ENCODE data around the gene PTMS. TPM values are rescaled to one million over a fixed set of nuclear protein-coding genes. Genes with fewer than 3 reads are reported as not detected.
A peak's percentile ranks its signal among the peaks of the same experiment; 100 is the strongest.

PTMS gene
- total RNA-seq, 2 experiments from 2014 or later = 7.8 to 9.8 TPM

GRCh38 chr12:6752921-6753771 lies 13.0 kb upstream of the PTMS start, which contains the start of gene MLF2:
MLF2 (minus strand) TSS chr12:6753141; CDS start chr12:6752334, 807 bp downstream.
- DNase-seq (ENCODE audit: low spot score) = peak; percentile 97
- H3K4me1 ChIP-seq (ENCODE audit: insufficient read depth, low read length, poor library complexity, severe bottlenecking) = peaks cover 17% of the 10 kb centered on the region
- POLR2A ChIA-PET = interaction anchor here (0.5 to 2.5 kb wide), 22 partner anchors 9 to 310 kb away, joined by 3 to 18 read pairs (median 4); partner anchors contain the start of genes CDCA3, COPS7A, GNB3 and PTMS
- intact Hi-C loops (cut with micrococcal nuclease; ENCODE audit: unreplicated experiment) = loop anchor here (1.0 to 2.0 kb wide), 5 partner anchors 13 to 72 kb away; partner anchors contain the start of genes COPS7A and PTMS
- H3K4me2 ChIP-seq (ENCODE audit: low read length) = peak within 1 kb of the TSS; percentile 87
- TF ChIP-seq CTCF (conservative IDR thresholded peaks at IDR 0.05; ENCODE audit: low read length) (no peak), EZH2phosphoT487 (IDR thresholded peaks at IDR 0.05; ENCODE audit: borderline replicate concordance, low read depth, low read length) (no peak)
- BruUV-seq (replicated peaks) = no TSS peak
- H3K4me3 ChIP-seq (ENCODE audit: low read depth, low read length, poor library complexity, severe bottlenecking) = peak within 1 kb of the TSS; percentile 89
- CTCF ChIA-PET (ENCODE audit: unreplicated experiment) = interaction anchor here (0.6 to 3.6 kb wide), 15 partner anchors 9 to 390 kb away, joined by 3 to 21 read pairs (median 4); partner anchors contain the start of genes CDCA3, GNB3, PTMS and USP5
- peaks cover 8% of the 10 kb centered on the region; the same call in 1 of the 2 replicates for H3K79me2 ChIP-seq (ENCODE audit: insufficient read depth, low read depth, low read length)
- no peaks in the 10 kb centered on the region for H4K20me1 ChIP-seq (ENCODE audit: insufficient read depth, low read length)
- peak within 1 kb of the TSS; percentile 61; the same call in 1 of the 2 replicates for H2AFZ ChIP-seq (ENCODE audit: low read length)
- no peaks in the 10 kb centered on the region for H3K9me3 ChIP-seq (ENCODE audit: low read length)
- peak within 1 kb of the TSS; percentile 73 for H3K27ac ChIP-seq (ENCODE audit: low read depth, low read length, poor library complexity, severe bottlenecking)
- H3K36me3 ChIP-seq (ENCODE audit: insufficient read depth, low read length) = peaks cover 35% of the 10 kb centered on the region
- H3K9me2 ChIP-seq (ENCODE audit: insufficient read depth, low read length) = no peaks in the 10 kb centered on the region

GRCh38 chr12:6753772-6754356 lies 12.3 kb upstream of the PTMS start:
- peak overlapping the region; percentile 89 for H3K4me3 ChIP-seq (ENCODE audit: low read depth, low read length, poor library complexity, severe bottlenecking)
- H2AFZ ChIP-seq (ENCODE audit: low read length) = no peak overlapping the region
- BruUV-seq (replicated peaks) = no TSS peak
- intact Hi-C loops (cut with micrococcal nuclease; ENCODE audit: unreplicated experiment) = loop anchor here (1.0 to 2.0 kb wide), 5 partner anchors 12 to 71 kb away; partner anchors contain the start of genes COPS7A and PTMS
- ChIA-PET POLR2A (interaction anchor here (0.5 to 2.5 kb wide), 14 partner anchors 8 to 124 kb away, joined by 3 to 18 read pairs (median 4); partner anchors contain the start of genes CDCA3, COPS7A, USP5 and ZNF384), CTCF (ENCODE audit: unreplicated experiment) (interaction anchor here (0.8 to 3.6 kb wide), 7 partner anchors 13 to 140 kb away, joined by 4 to 21 read pairs (median 6); partner anchors contain the start of genes GNB3 and PTMS)
- H3K9me2 ChIP-seq (ENCODE audit: insufficient read depth, low read length) = no peaks in the 10 kb centered on the region
- H3K9me3 ChIP-seq (ENCODE audit: low read length) = no peaks in the 10 kb centered on the region
- H4K20me1 ChIP-seq (ENCODE audit: insufficient read depth, low read length) = no peaks in the 10 kb centered on the region
- peaks cover 8% of the 10 kb centered on the region; the same call in 1 of the 2 replicates for H3K79me2 ChIP-seq (ENCODE audit: insufficient read depth, low read depth, low read length)
- peak; percentile 97 for TF ChIP-seq CTCF (conservative IDR thresholded peaks at IDR 0.05; ENCODE audit: low read length)
- no peak for TF ChIP-seq EZH2phosphoT487 (IDR thresholded peaks at IDR 0.05; ENCODE audit: borderline replicate concordance, low read depth, low read length)
- peaks cover 29% of the 10 kb centered on the region; the same call in 1 of the 2 replicates for H3K36me3 ChIP-seq (ENCODE audit: insufficient read depth, low read length)
- H3K4me1 ChIP-seq (ENCODE audit: insufficient read depth, low read length, poor library complexity, severe bottlenecking) = peaks cover 23% of the 10 kb centered on the region
- no peak overlapping the region for H3K27ac ChIP-seq (ENCODE audit: low read depth, low read length, poor library complexity, severe bottlenecking)
- peak overlapping the region; percentile 87 for H3K4me2 ChIP-seq (ENCODE audit: low read length)
- DNase-seq (ENCODE audit: low spot score) = no peak
